ENCODE results near the gene PRDM16. TPM values are rescaled to one million over a fixed set of nuclear protein-coding genes. Genes with fewer than 3 reads are reported as not detected.

Gene PRDM16
- total RNA-seq, 2 donors from 2014 or later = not detected

- H3K36me3 Mint-ChIP-seq (ENCODE audit: low read depth) = no peaks in the 10 kb centered on the region
- H3K27ac Mint-ChIP-seq = no peak overlapping the region
- H3K27me3 Mint-ChIP-seq = peaks cover 10% of the 10 kb centered on the region
- ATAC-seq (replicated peaks) = no peak
- H3K4me1 Mint-ChIP-seq = no peaks in the 10 kb centered on the region
- H3K9me3 Mint-ChIP-seq = no peaks in the 10 kb centered on the region
- H3K4me3 Mint-ChIP-seq = no peak overlapping the region
Measured at GRCh38 chr1:3386205-3387002, 317.4 kb downstream of the PRDM16 start.

- ATAC-seq (replicated peaks) = no peak
- Mint-ChIP-seq H3K4me1 (no peaks in the 10 kb centered on the region), H3K27me3 (peaks cover 11% of the 10 kb centered on the region), H3K36me3 (ENCODE audit: low read depth) (no peaks in the 10 kb centered on the region), H3K9me3 (no peaks in the 10 kb centered on the region), H3K4me3 (no peak overlapping the region), H3K27ac (no peak overlapping the region)
Measured at GRCh38 chr1:3387401-3387800, 318.4 kb downstream of the PRDM16 start.

GRCh38 chr1:3389093-3389833, 320.3 kb downstream of the PRDM16 start:
- Mint-ChIP-seq H3K27me3 (peaks cover 20% of the 10 kb centered on the region), H3K4me3 (no peak overlapping the region), H3K27ac (no peak overlapping the region), H3K4me1 (no peaks in the 10 kb centered on the region), H3K9me3 (no peaks in the 10 kb centered on the region), H3K36me3 (ENCODE audit: low read depth) (no peaks in the 10 kb centered on the region)
- no peak for ATAC-seq (replicated peaks)

GRCh38 chr1:3390291-3390690, 321.3 kb downstream of the PRDM16 start:
- no peak overlapping the region for H3K27ac Mint-ChIP-seq
- peaks cover 24% of the 10 kb centered on the region for H3K27me3 Mint-ChIP-seq
- no peaks in the 10 kb centered on the region for H3K4me1 Mint-ChIP-seq
- H3K4me3 Mint-ChIP-seq = no peak overlapping the region
- H3K9me3 Mint-ChIP-seq = no peaks in the 10 kb centered on the region
- no peak for ATAC-seq (replicated peaks)
- H3K36me3 Mint-ChIP-seq (ENCODE audit: low read depth) = no peaks in the 10 kb centered on the region

GRCh38 chr1:3391711-3392110, 322.7 kb downstream of the PRDM16 start:
- Mint-ChIP-seq H3K27ac (no peak overlapping the region), H3K4me1 (no peaks in the 10 kb centered on the region), H3K4me3 (no peak overlapping the region), H3K9me3 (no peaks in the 10 kb centered on the region), H3K27me3 (peaks cover 33% of the 10 kb centered on the region), H3K36me3 (ENCODE audit: low read depth) (no peaks in the 10 kb centered on the region)
- ATAC-seq (replicated peaks) = no peak

- H3K27me3 Mint-ChIP-seq = peaks cover 33% of the 10 kb centered on the region
Measured at GRCh38 chr1:3393024-3393986, 324.3 kb downstream of the PRDM16 start.

GRCh38 chr1:3393987-3394920, 325.3 kb downstream of the PRDM16 start:
- H3K36me3 Mint-ChIP-seq (ENCODE audit: low read depth) = no peaks in the 10 kb centered on the region
- no peaks in the 10 kb centered on the region for H3K4me1 Mint-ChIP-seq
- no peak overlapping the region for H3K27ac Mint-ChIP-seq
- H3K4me3 Mint-ChIP-seq = no peak overlapping the region
- no peak for ATAC-seq (replicated peaks)
- no peaks in the 10 kb centered on the region for H3K9me3 Mint-ChIP-seq
- peaks cover 33% of the 10 kb centered on the region for H3K27me3 Mint-ChIP-seq

More at GRCh38 chr1:3393024-3393986, 324.3 kb downstream of the PRDM16 start:
- H3K27ac Mint-ChIP-seq = no peak overlapping the region
- no peak for ATAC-seq (replicated peaks)
- no peaks in the 10 kb centered on the region for H3K4me1 Mint-ChIP-seq
- no peak overlapping the region for H3K4me3 Mint-ChIP-seq
- no peaks in the 10 kb centered on the region for H3K36me3 Mint-ChIP-seq (ENCODE audit: low read depth)
- H3K9me3 Mint-ChIP-seq = no peaks in the 10 kb centered on the region

GRCh38 chr1:3396411-3396810, 327.4 kb downstream of the PRDM16 start:
- ATAC-seq (replicated peaks) = no peak
- no peaks in the 10 kb centered on the region for H3K9me3 Mint-ChIP-seq
- no peaks in the 10 kb centered on the region for H3K4me1 Mint-ChIP-seq
- no peak overlapping the region for H3K4me3 Mint-ChIP-seq
- no peaks in the 10 kb centered on the region for H3K36me3 Mint-ChIP-seq (ENCODE audit: low read depth)
- H3K27me3 Mint-ChIP-seq = peaks cover 27% of the 10 kb centered on the region
- H3K27ac Mint-ChIP-seq = no peak overlapping the region

GRCh38 chr1:3397311-3397710, 328.3 kb downstream of the PRDM16 start:
- H3K4me3 Mint-ChIP-seq = no peak overlapping the region
- no peak for ATAC-seq (replicated peaks)
- H3K4me1 Mint-ChIP-seq = no peaks in the 10 kb centered on the region
- H3K27me3 Mint-ChIP-seq = peaks cover 26% of the 10 kb centered on the region
- no peaks in the 10 kb centered on the region for H3K36me3 Mint-ChIP-seq (ENCODE audit: low read depth)
- no peak overlapping the region for H3K27ac Mint-ChIP-seq
- no peaks in the 10 kb centered on the region for H3K9me3 Mint-ChIP-seq

GRCh38 chr1:3398396-3399140, 329.6 kb downstream of the PRDM16 start:
- H3K9me3 Mint-ChIP-seq = no peaks in the 10 kb centered on the region
- H3K36me3 Mint-ChIP-seq (ENCODE audit: low read depth) = no peaks in the 10 kb centered on the region
- no peak overlapping the region for H3K4me3 Mint-ChIP-seq
- no peak overlapping the region for H3K27ac Mint-ChIP-seq
- H3K4me1 Mint-ChIP-seq = no peaks in the 10 kb centered on the region
- no peak for ATAC-seq (replicated peaks)
- H3K27me3 Mint-ChIP-seq = peaks cover 17% of the 10 kb centered on the region

- H3K4me3 Mint-ChIP-seq = no peak overlapping the region
- H3K36me3 Mint-ChIP-seq (ENCODE audit: low read depth) = no peaks in the 10 kb centered on the region
- H3K4me1 Mint-ChIP-seq = no peaks in the 10 kb centered on the region
- H3K9me3 Mint-ChIP-seq = no peaks in the 10 kb centered on the region
- peaks cover 15% of the 10 kb centered on the region for H3K27me3 Mint-ChIP-seq
- no peak for ATAC-seq (replicated peaks)
- no peak overlapping the region for H3K27ac Mint-ChIP-seq
Measured at GRCh38 chr1:3399732-3400131, 330.7 kb downstream of the PRDM16 start.

- Mint-ChIP-seq H3K4me1 (no peaks in the 10 kb centered on the region), H3K9me3 (no peaks in the 10 kb centered on the region), H3K27me3 (peaks cover 7% of the 10 kb centered on the region), H3K27ac (no peak overlapping the region), H3K36me3 (ENCODE audit: low read depth) (no peaks in the 10 kb centered on the region), H3K4me3 (no peak overlapping the region)
- ATAC-seq (replicated peaks) = no peak
Measured at GRCh38 chr1:3401585-3402257, 332.7 kb downstream of the PRDM16 start.

Data from activated T-helper 17 cell treated with anti-CD3 and anti-CD28 coated beads, Interleukin-2, amount 50 U/mL, for 72 hours (primary cell).